NCI-H1694 (cell line): ENCODE results near the gene CHRNE.

ENCODE experiments used
- DNase-seq: peaks from one replicate; lab custom pipeline; 2025; lab: John Stamatoyannopoulos, UW

The CHRNE gene

DNA sequence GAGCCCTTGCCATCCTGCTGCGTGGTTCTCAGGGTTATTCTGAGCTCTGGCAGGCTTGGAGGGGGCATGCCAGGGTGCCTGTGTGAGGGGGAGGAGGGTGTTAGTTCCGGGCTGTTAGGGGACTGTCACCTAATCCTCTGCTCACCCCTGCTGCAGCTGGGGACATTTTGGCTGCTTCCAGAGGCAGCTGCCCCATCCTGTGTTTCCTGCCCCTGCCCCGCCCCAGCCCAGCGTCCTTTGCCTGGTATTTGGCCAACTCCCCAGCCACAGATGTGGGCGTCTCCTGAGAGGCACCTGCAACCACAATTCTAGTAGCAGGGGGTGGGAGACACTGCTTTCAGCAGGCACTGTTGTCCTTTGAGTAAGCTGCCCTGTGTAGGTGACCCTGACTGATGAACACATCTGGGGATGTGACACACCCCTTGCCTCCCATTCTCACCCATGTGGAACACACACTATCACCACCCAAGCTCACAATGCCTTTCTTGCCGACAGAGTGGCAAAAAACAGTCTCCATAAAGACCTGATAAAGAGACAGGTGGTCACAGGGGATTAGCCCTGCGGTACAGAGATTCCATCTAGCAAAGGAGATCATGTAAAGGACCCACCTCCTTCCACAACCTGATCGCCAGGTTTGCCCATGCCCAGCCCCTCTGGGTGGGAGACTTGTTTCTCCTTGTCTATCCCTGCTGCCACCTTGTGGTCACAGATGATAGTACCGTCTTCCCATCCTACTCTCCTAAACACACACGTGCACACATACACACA is at the start of gene CHRNE:
Gene CHRNE (minus strand): TSS at position 48 of the 768 bp plus-strand sequence. CDS start 35 bp downstream, at position 13.
- DNase-seq: peak; percentile 85

- DNase-seq: no peak
Measured at GRCh38 chr17:4951486-4951885, 48.6 kb upstream of the CHRNE start.

DNA sequence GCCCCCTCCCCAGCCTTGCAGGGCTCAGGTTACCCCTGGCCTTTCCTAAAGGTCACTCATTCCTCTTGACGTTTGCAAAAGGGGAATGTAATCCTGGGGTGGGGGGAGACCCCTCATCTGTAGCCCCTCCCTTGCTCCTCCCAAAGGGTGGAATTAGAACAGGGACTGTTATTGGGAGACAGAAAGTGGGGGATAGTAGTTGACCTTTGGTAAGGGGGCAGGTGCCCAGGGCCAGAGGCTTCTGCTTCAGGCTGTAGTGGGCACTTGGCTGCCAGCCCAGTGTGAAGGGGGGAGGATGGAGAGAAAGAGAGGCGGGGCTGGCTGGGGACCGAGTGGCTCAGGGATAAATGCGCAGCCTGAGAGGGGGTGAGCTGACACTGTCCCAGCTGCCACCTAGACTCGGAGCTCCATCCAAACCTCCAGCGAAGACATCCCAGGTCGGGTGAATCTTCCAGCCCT is 47.9 kb upstream of the CHRNE start, which contains the start of gene ENO3:
Gene ENO3 (plus strand): TSS at position 374 of the 459 bp plus-strand sequence. CDS start 711 bp downstream, outside the sequence.
- peak; percentile 45 for DNase-seq

GRCh38 chr17:4950075-4950745 is 47.3 kb upstream of the CHRNE start:
- no peak for DNase-seq

DNA sequence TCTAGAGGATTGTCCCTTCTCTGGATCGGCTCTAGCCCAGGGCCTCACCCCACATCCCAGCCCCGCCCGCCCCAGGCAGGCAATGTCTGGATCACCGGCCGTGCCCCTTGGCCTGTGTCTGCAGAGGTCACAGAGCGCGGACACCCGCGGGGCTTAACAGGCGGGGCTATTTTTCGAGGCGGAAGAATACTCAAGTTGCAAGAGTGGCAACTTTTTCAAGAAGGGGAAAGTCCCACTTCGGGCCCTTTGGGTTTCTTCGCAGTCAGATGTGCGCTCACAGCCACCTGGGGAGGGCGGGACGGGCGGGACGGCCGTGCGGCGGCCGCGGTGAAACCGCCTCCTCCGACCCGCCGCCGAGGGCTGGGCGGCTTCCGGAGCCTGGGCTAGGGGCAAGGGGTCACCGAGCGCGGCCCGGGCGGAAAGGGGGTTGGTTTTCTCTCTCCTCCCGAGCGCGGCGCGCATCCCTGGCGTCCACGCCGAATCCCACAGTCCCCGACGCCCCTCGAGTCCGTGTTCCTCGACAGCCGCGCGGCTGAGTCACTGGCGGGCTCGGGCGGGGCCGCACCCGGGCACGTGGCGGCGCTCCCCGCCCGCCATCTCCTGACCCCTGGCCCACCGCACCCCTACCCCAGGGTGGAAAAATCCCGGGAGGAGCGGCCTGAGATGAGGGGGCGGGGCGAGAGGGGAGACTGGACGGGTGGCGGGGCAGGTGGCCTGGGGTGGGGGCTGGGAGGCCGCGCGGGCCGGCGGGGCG is 46.6 kb upstream of the CHRNE start:
- no peak for DNase-seq

DNA sequence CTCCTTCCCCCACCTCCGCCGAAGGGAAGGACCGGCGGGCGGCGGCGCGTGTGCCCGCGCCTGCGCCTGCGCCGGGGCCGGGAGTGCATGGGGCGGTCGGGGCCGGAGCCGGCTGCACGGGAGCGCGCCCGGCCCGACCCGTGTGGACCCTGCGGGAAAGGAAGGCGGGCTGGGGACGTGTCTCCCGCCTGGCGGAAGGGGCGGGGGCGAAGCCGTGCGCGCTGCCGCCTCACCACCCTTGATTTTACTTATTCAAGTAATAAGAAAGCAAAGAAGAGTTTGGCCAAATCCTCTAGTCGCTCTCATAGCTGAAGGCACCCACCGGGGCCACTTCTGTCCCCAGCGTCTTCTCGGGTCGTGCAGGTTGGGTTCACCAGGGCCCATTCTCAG is 46.0 kb upstream of the CHRNE start:
- peak; percentile 77 for DNase-seq

DNA sequence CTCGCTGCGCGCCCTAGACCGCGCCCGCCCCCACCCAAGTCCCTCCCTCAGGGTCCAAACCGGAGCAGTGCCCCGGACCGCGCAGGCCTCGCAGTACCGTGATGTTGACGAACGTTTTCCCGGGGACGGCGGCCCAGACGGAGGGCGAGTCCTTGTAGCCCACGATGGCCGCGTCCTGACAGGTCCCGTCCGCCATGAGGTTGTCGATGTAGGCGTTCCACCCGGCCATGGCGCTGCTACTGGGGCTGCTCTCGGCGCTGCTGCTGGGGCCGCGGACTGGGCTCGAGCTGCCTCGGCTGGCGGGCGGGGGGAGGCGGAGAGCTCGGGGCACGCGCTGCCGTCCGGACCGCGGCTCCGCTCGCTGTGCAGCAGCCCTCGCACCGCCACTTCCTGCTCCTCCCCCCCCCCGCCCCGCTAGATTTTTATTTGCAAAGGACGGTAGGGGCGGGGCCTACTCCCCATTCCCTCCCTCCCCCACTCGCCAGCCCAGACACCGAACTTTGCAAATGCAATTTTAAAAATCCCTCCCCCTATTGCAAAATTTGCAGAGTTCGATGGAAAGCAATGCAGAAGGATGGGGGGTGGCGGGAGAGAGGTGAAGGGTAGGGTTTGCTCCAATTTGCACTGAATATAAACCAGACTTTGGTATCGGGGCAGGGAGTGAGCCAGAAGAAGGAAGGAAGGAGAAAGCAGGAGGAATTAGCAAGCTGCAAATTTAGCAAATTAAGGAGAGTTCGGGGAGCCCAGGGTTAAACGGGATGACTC is 45.5 kb upstream of the CHRNE start, which contains the start of gene PFN1:
Gene PFN1 (minus strand): TSS at position 365 of the 765 bp plus-strand sequence. CDS start 136 bp downstream, at position 229.
- DNase-seq: peak; percentile 69

GRCh38 chr17:4947411-4948165 is 44.7 kb upstream of the CHRNE start:
- peak; percentile 20 for DNase-seq

DNA sequence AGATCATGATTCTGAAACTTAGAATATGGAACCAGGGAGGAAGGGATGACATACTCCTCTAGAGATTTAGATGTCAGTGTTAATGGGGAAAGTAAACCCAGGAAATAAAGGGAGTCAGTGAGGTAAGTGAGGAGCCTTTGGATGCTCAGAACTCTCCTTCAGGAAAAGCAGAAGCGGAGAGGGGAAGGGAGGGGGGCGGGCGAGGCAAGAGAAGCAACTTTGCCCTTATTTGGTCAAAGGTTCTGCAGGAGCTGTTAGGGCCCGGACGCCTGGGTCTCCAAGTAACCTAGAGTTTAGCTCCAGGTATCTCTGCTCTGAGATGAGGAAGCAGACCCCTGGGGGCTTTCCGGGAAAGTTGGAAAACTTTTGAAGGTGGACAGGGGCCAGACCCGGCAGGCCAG is 44.1 kb upstream of the CHRNE start:
- no peak for DNase-seq

DNA sequence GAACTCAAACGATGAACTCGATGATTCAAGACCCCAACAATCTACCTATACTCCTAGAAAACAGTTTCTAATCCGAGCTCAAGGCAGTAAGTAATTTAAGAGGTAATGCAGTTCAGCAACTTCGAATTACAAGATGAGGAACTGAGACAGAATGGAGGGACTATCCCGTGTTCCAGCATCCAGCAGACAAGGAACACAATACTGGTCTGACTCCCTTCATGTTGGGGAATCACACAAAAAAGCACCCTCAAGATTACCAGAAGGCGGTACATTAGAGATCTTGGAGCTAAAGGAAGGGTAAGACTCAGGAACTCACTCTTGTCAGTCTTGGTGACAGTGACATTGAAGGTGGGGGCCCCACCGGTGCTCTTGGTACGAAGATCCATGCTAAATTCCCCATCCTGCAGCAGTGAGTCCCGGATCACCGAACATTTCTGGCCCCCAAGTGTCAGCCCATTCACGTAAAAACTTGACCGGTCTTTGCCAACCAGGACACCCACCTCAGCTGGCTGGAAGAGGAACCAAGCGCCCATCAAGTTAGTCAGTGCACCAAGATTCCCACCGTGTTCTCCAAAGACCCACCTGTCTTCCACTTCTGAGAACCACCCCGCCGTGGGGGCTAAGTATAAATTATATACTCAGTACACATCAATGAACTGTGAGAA is 43.5 kb upstream of the CHRNE start:
- no peak for DNase-seq

DNA sequence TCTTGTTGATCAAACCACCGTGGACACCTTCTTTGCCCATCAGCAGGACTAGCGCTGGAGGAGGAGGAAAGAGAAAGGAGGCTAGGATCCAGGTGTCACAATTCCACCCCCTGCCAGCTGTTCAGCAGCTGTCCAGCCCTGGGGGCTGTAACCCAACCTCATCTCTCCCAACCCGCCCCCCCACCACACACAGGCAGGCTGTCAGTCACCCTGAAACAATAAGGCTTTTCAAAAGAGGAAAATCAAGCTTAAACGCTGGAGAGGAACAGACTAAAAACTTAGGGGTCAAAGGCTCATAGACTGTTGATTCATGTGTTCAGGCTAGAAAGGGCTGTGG is 43.0 kb upstream of the CHRNE start:
- DNase-seq: no peak

- DNase-seq: no peak
Measured at GRCh38 chr17:4945176-4945943, 42.5 kb upstream of the CHRNE start.

- no peak for DNase-seq
Measured at GRCh38 chr17:4944554-4945175, 41.8 kb upstream of the CHRNE start.

- DNase-seq: no peak
Measured at GRCh38 chr17:4944163-4944553, 41.3 kb upstream of the CHRNE start.

GRCh38 chr17:4942760-4943508 is 40.0 kb upstream of the CHRNE start:
- no peak for DNase-seq

DNA sequence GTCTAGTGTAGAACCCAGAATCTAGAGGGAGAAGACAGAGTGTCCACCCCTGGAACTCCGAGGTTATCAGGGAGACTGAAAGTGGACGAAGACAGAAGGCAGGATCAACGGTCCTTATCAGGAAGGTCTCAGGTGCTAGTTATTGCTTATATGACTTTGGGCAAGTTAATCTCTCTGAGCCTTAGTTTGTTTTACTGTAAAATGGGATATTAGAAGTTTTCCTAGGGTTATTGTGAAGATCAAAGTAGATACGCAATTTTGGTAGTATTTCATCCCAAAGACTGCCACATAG is 38.4 kb upstream of the CHRNE start:
- no peak for DNase-seq

- no peak for DNase-seq
Measured at GRCh38 chr17:4940555-4941318, 37.8 kb upstream of the CHRNE start.
